ENCODE results near the gene NAT14.
A peak's percentile ranks its signal among the peaks of the same experiment; 100 is the strongest.
"Not testable (repeated sequence)": the region's sequence is repeated elsewhere in the genome, so short reads cannot be mapped to it uniquely, and the experiment has no call there.

The NAT14 gene

GRCh38 chr19:55486971-55487923 lies 2.3 kb downstream of the NAT14 start:
- peak; percentile 96 for DNase-seq (ENCODE audit: low read depth)

- peak; percentile 22 for DNase-seq (ENCODE audit: low read depth)
These were observed 3.1 kb downstream of the NAT14 start, which contains the start of gene SSC5D for GRCh38 chr19:55487924-55488687. SSC5D (plus strand) TSS chr19:55488436; CDS start chr19:55488590, 154 bp downstream.

GRCh38 chr19:55488986-55489710 lies 4.2 kb downstream of the NAT14 start:
- no peak for DNase-seq (ENCODE audit: low read depth)

GRCh38 chr19:55489711-55490477 lies 4.9 kb downstream of the NAT14 start:
- DNase-seq (ENCODE audit: low read depth): no peak

- DNase-seq (ENCODE audit: low read depth): no peak
These were observed 5.8 kb downstream of the NAT14 start for GRCh38 chr19:55490478-55491432.

- DNase-seq (ENCODE audit: low read depth): no peak
These were observed 6.8 kb downstream of the NAT14 start for GRCh38 chr19:55491546-55492360.

- DNase-seq (ENCODE audit: low read depth): no peak
These were observed 7.5 kb downstream of the NAT14 start for GRCh38 chr19:55492362-55492944.

GRCh38 chr19:55493052-55493644 lies 8.2 kb downstream of the NAT14 start:
- DNase-seq (ENCODE audit: low read depth): no peak

- DNase-seq (ENCODE audit: low read depth): no peak
These were observed 8.7 kb downstream of the NAT14 start for GRCh38 chr19:55493645-55494171.

GRCh38 chr19:55494172-55494761 lies 9.3 kb downstream of the NAT14 start:
- DNase-seq (ENCODE audit: low read depth): peak; percentile 28

- no peak for DNase-seq (ENCODE audit: low read depth)
These were observed 10.8 kb downstream of the NAT14 start for GRCh38 chr19:55495646-55496349.

- DNase-seq (ENCODE audit: low read depth): not testable (repeated sequence)
These were observed 11.8 kb downstream of the NAT14 start for GRCh38 chr19:55496820-55497219.

GRCh38 chr19:55497763-55498162 lies 12.8 kb downstream of the NAT14 start:
- DNase-seq (ENCODE audit: low read depth): no peak

- no peak for DNase-seq (ENCODE audit: low read depth)
These were observed 13.4 kb downstream of the NAT14 start for GRCh38 chr19:55498246-55498840.

- DNase-seq (ENCODE audit: low read depth): no peak
These were observed 15.5 kb downstream of the NAT14 start for GRCh38 chr19:55500368-55500952.

GRCh38 chr19:55502197-55502952 lies 17.4 kb downstream of the NAT14 start:
- DNase-seq (ENCODE audit: low read depth): no peak

Data from iris pigment epithelial cell (primary cell).